HepG2 (cell line): ENCODE results near the gene P3R3URF. TPM values are rescaled to one million over a fixed set of nuclear protein-coding genes. Genes with fewer than 3 reads are reported as not detected.

Experiments
- NFIB ChIP-seq: sonication (generic); formaldehyde crosslinking; IDR thresholded peaks from 2 replicates; pipeline ENCODE4 v1.9.0; 2021; ENCODE audit warnings: missing genetic modification reagents, mild to moderate bottlenecking, borderline replicate concordance
- RARG ChIP-seq: sonication (generic); formaldehyde crosslinking; IDR thresholded peaks from 2 replicates; pipeline ENCODE4 v1.4.0; 2020; ENCODE audit warnings: low read depth, mild to moderate bottlenecking, missing genetic modification reagents
- ZBTB1 ChIP-seq: sonication (generic); formaldehyde crosslinking; IDR thresholded peaks from 2 replicates; pipeline ENCODE4 v1.4.0; 2020; ENCODE audit warnings: missing genetic modification reagents, borderline replicate concordance
- ZBTB8A ChIP-seq: sonication (generic); formaldehyde crosslinking; IDR thresholded peaks from 2 replicates; pipeline ENCODE4 v1.4.0; 2020; ENCODE audit warnings: mild to moderate bottlenecking, low read depth, missing genetic modification reagents, borderline replicate concordance
- polyA plus RNA-seq, 8 experiments: library from polyadenylated mRNA; depleted of rRNA in 3 of 8; stranded (reverse) in 7 of 8; unstranded in 1 of 8; fragments of >200 nt; fragmentation: Illumina TruSeq in 4 of 8; extraction: Trizol in 4 of 8; gene quantifications; 2 replicates each; pipeline versions ENCODE4 v1.2.1 to v1.2.3, GENCODE V29; 2011 to 2016; ENCODE audit warnings: low read depth in 4 of 8, missing spikeins in 1 of 8, mixed read lengths in 1 of 8; ENCODE audit not compliant: insufficient read depth in 1 of 8
- total RNA-seq, 5 experiments: library from RNA; depleted of rRNA; stranded (reverse); fragments of >200 nt; fragmentation: Illumina TruSeq; extraction: Trizol; gene quantifications; 2 replicates each; pipeline ENCODE4 v1.2.3, GENCODE V29; 2016; ENCODE audit warnings: low read depth in 1 of 5
- TF ChIP-seq, protein P1 (sequence below): sonication (generic); formaldehyde crosslinking; IDR thresholded peaks from one replicate; pipeline ENCODE4 v1.5.1; 2020; ENCODE audit warnings: mild to moderate bottlenecking, missing genetic modification reagents; ENCODE audit errors: not compliant biosample characterization
- TF ChIP-seq, protein P2 (sequence below): sonication (generic); formaldehyde crosslinking; IDR thresholded peaks from 2 replicates; pipeline ENCODE4 v1.4.0; 2020; ENCODE audit warnings: missing genetic modification reagents, mild to moderate bottlenecking, borderline replicate concordance
- TF ChIP-seq, protein P3 (sequence below): sonication (generic); formaldehyde crosslinking; conservative IDR thresholded peaks from 2 replicates; pipeline ENCODE4 v1.4.0; 2020; ENCODE audit warnings: missing genetic modification reagents
- TF ChIP-seq, protein P4 (sequence below): sonication (generic); formaldehyde crosslinking; IDR thresholded peaks from 2 replicates; pipeline ENCODE4 v1.5.1; 2020; ENCODE audit warnings: missing genetic modification reagents, mild to moderate bottlenecking, borderline replicate concordance

Gene P3R3URF
- total and polyA plus RNA-seq, 2 of the 13 experiments (the other 11 are each of a cell fraction or from before 2014, with no cell fraction given), result not detected

DNA sequence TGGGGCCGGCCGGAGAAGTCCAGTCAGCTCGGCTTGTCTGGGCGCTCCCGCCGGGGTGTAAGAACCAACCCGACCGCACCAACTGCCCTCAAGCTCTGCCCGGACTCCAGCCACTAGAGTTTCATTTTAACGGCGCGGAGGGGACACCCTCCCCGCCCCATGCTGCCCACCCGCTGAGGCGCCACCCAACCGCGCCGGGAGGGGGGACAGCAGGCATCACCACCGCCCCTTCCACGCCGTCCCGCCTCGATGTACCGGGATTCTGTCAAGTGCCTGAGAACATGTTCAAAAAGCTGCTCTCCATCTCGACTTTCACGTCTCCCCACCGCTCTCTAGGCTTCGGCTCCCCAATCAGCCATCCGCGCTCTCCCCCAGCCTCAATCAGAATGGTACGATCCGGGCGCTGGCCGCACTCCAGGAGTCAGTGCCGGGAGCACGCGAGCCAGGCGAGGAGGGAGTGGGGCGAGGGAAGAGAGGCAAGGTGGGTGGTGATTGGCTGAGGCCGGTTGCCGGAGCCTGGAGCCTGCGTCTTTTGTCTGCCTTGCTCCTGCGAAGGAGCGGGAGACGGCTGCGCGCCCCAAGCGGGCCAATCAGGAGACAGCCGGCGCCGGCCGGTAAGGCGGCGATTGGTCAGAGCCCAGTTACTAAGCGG, 43.6 kb downstream of the P3R3URF start, which contains the start of gene PIK3R3 (continued):
- TF ChIP-seq, protein P1, sequence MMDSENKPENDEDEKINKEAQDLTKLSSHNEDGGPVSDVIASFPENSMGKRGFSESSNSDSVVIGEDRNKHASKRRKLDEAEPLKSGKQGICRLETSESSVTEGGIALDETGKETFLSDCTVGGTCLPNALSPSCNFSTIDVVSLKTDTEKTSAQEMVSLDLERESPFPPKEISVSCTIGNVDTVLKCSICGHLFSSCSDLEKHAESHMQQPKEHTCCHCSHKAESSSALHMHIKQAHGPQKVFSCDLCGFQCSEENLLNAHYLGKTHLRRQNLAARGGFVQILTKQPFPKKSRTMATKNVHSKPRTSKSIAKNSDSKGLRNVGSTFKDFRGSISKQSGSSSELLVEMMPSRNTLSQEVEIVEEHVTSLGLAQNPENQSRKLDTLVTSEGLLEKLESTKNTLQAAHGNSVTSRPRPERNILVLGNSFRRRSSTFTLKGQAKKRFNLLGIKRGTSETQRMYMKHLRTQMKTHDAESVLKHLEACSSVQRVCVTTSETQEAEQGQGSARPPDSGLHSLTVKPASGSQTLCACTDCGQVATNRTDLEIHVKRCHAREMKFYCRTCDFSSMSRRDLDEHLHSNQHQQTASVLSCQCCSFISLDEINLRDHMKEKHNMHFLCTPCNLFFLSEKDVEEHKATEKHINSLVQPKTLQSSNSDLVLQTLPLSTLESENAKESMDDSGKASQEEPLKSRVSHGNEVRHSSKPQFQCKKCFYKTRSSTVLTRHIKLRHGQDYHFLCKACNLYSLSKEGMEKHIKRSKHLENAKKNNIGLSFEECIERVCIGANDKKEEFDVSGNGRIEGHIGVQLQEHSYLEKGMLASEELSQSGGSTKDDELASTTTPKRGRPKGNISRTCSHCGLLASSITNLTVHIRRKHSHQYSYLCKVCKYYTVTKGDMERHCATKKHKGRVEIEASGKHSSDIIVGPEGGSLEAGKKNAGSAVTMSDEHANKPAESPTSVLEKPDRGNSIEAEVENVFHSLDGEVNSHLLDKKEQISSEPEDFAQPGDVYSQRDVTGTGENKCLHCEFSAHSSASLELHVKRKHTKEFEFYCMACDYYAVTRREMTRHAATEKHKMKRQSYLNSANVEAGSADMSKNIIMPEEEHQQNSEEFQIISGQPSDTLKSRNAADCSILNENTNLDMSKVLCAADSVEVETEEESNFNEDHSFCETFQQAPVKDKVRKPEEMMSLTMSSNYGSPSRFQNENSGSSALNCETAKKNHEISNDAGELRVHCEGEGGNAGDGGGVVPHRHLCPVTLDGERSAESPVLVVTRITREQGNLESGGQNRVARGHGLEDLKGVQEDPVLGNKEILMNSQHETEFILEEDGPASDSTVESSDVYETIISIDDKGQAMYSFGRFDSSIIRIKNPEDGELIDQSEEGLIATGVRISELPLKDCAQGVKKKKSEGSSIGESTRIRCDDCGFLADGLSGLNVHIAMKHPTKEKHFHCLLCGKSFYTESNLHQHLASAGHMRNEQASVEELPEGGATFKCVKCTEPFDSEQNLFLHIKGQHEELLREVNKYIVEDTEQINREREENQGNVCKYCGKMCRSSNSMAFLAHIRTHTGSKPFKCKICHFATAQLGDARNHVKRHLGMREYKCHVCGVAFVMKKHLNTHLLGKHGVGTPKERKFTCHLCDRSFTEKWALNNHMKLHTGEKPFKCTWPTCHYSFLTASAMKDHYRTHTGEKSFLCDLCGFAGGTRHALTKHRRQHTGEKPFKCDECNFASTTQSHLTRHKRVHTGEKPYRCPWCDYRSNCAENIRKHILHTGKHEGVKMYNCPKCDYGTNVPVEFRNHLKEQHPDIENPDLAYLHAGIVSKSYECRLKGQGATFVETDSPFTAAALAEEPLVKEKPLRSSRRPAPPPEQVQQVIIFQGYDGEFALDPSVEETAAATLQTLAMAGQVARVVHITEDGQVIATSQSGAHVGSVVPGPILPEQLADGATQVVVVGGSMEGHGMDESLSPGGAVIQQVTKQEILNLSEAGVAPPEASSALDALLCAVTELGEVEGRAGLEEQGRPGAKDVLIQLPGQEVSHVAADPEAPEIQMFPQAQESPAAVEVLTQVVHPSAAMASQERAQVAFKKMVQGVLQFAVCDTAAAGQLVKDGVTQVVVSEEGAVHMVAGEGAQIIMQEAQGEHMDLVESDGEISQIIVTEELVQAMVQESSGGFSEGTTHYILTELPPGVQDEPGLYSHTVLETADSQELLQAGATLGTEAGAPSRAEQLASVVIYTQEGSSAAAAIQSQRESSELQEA (CRISPR knock-in tag), result peak; percentile 96
- TF ChIP-seq ZBTB1 (CRISPR knock-in tag), result no peak
- TF ChIP-seq RARG (CRISPR knock-in tag), result no peak
- peak; percentile 97 for TF ChIP-seq NFIB (CRISPR knock-in tag)
- TF ChIP-seq ZBTB8A (CRISPR knock-in tag), result no peak
- TF ChIP-seq, protein P2, sequence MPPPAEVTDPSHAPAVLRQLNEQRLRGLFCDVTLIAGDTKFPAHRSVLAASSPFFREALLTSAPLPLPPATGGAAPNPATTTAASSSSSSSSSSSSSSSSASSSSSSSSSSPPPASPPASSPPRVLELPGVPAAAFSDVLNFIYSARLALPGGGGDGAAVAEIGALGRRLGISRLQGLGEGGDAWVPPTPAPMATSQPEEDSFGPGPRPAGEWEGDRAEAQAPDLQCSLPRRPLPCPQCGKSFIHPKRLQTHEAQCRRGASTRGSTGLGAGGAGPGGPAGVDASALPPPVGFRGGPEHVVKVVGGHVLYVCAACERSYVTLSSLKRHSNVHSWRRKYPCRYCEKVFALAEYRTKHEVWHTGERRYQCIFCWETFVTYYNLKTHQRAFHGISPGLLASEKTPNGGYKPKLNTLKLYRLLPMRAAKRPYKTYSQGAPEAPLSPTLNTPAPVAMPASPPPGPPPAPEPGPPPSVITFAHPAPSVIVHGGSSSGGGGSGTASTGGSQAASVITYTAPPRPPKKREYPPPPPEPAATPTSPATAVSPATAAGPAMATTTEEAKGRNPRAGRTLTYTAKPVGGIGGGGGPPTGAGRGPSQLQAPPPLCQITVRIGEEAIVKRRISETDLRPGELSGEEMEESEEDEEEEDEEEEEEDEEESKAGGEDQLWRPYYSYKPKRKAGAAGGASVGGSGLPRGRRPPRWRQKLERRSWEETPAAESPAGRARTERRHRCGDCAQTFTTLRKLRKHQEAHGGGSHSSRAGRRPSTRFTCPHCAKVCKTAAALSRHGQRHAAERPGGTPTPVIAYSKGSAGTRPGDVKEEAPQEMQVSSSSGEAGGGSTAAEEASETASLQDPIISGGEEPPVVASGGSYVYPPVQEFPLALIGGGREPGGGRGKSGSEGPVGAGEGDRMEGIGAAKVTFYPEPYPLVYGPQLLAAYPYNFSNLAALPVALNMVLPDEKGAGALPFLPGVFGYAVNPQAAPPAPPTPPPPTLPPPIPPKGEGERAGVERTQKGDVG (CRISPR knock-in tag), result peak; percentile 95; the same call in 1 of the 2 replicates
- TF ChIP-seq, protein P3, sequence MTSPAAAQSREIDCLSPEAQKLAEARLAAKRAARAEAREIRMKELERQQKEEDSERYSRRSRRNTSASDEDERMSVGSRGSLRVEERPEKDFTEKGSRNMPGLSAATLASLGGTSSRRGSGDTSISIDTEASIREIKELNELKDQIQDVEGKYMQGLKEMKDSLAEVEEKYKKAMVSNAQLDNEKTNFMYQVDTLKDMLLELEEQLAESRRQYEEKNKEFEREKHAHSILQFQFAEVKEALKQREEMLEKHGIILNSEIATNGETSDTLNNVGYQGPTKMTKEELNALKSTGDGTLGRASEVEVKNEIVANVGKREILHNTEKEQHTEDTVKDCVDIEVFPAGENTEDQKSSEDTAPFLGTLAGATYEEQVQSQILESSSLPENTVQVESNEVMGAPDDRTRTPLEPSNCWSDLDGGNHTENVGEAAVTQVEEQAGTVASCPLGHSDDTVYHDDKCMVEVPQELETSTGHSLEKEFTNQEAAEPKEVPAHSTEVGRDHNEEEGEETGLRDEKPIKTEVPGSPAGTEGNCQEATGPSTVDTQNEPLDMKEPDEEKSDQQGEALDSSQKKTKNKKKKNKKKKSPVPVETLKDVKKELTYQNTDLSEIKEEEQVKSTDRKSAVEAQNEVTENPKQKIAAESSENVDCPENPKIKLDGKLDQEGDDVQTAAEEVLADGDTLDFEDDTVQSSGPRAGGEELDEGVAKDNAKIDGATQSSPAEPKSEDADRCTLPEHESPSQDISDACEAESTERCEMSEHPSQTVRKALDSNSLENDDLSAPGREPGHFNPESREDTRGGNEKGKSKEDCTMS (CRISPR knock-in tag), result peak; percentile 90; the same call in 1 of the 2 replicates
- TF ChIP-seq, protein P4, sequence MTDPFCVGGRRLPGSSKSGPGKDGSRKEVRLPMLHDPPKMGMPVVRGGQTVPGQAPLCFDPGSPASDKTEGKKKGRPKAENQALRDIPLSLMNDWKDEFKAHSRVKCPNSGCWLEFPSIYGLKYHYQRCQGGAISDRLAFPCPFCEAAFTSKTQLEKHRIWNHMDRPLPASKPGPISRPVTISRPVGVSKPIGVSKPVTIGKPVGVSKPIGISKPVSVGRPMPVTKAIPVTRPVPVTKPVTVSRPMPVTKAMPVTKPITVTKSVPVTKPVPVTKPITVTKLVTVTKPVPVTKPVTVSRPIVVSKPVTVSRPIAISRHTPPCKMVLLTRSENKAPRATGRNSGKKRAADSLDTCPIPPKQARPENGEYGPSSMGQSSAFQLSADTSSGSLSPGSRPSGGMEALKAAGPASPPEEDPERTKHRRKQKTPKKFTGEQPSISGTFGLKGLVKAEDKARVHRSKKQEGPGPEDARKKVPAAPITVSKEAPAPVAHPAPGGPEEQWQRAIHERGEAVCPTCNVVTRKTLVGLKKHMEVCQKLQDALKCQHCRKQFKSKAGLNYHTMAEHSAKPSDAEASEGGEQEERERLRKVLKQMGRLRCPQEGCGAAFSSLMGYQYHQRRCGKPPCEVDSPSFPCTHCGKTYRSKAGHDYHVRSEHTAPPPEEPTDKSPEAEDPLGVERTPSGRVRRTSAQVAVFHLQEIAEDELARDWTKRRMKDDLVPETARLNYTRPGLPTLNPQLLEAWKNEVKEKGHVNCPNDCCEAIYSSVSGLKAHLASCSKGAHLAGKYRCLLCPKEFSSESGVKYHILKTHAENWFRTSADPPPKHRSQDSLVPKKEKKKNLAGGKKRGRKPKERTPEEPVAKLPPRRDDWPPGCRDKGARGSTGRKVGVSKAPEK (CRISPR knock-in tag), result 0 out of 2 replicates have a peak, but pooled peaks have one; percentile 31
